Nephron (organoid): ENCODE measurements around the gene MAST1.
A peak's percentile ranks its signal among the peaks of the same experiment; 100 is the strongest.

Source experiments
- H3K27ac Mint-ChIP-seq, 3 experiments: 2 replicates each; pipeline ENCODE4 v1.8.0; 2020; ENCODE audit warnings: mixed read lengths in 3 of 3, mild to moderate bottlenecking in 2 of 3, moderate library complexity in 1 of 3
- H3K27me3 Mint-ChIP-seq: 2 replicates; pipeline ENCODE4 v1.8.0; 2021; ENCODE audit warnings: low read depth, mild to moderate bottlenecking, moderate library complexity, mixed read lengths
- H3K36me3 Mint-ChIP-seq: 2 replicates; pipeline ENCODE4 v1.8.0; 2020; ENCODE audit warnings: low read depth, mixed read lengths
- H3K4me1 Mint-ChIP-seq: 2 replicates; pipeline ENCODE4 v1.8.0; 2020; ENCODE audit warnings: mixed read lengths
- H3K4me3 Mint-ChIP-seq, 3 experiments: 2 replicates each; pipeline ENCODE4 v1.8.0; 2020; ENCODE audit warnings: mild to moderate bottlenecking in 3 of 3, mixed read lengths in 3 of 3, moderate library complexity in 2 of 3
- H3K9me3 Mint-ChIP-seq: 2 replicates; pipeline ENCODE4 v1.8.0; 2020; ENCODE audit warnings: mixed read lengths
- TF ChIP-seq, protein P1 (sequence below), 3 experiments: fragments of 200-600 bp; sonication (generic); IDR thresholded peaks; one replicate each; pipeline ENCODE4 v1.5.0; 2021; ENCODE audit warnings: antibody characterized with exemption in 3 of 3; ENCODE audit not compliant: unreplicated experiment in 3 of 3

Gene MAST1

GRCh38 chr19:12800923-12801465 is 37.3 kb upstream of the MAST1 start:
- H3K4me3 Mint-ChIP-seq: peak overlapping the region; percentile 78 to 92 (median 89)
- H3K27ac Mint-ChIP-seq: peak overlapping the region; percentile 35 to 72 (median 68)
- TF ChIP-seq, protein P1, sequence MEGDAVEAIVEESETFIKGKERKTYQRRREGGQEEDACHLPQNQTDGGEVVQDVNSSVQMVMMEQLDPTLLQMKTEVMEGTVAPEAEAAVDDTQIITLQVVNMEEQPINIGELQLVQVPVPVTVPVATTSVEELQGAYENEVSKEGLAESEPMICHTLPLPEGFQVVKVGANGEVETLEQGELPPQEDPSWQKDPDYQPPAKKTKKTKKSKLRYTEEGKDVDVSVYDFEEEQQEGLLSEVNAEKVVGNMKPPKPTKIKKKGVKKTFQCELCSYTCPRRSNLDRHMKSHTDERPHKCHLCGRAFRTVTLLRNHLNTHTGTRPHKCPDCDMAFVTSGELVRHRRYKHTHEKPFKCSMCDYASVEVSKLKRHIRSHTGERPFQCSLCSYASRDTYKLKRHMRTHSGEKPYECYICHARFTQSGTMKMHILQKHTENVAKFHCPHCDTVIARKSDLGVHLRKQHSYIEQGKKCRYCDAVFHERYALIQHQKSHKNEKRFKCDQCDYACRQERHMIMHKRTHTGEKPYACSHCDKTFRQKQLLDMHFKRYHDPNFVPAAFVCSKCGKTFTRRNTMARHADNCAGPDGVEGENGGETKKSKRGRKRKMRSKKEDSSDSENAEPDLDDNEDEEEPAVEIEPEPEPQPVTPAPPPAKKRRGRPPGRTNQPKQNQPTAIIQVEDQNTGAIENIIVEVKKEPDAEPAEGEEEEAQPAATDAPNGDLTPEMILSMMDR (IDR thresholded peaks at IDR 0.05; ENCODE audit: unreplicated experiment in 3 of 3): no peak
- H3K9me3 Mint-ChIP-seq: no peaks in the 10 kb centered on the region
- peaks cover 13% of the 10 kb centered on the region for H3K36me3 Mint-ChIP-seq
- no peaks in the 10 kb centered on the region for H3K27me3 Mint-ChIP-seq
- peaks cover 21% of the 10 kb centered on the region for H3K4me1 Mint-ChIP-seq

DNA sequence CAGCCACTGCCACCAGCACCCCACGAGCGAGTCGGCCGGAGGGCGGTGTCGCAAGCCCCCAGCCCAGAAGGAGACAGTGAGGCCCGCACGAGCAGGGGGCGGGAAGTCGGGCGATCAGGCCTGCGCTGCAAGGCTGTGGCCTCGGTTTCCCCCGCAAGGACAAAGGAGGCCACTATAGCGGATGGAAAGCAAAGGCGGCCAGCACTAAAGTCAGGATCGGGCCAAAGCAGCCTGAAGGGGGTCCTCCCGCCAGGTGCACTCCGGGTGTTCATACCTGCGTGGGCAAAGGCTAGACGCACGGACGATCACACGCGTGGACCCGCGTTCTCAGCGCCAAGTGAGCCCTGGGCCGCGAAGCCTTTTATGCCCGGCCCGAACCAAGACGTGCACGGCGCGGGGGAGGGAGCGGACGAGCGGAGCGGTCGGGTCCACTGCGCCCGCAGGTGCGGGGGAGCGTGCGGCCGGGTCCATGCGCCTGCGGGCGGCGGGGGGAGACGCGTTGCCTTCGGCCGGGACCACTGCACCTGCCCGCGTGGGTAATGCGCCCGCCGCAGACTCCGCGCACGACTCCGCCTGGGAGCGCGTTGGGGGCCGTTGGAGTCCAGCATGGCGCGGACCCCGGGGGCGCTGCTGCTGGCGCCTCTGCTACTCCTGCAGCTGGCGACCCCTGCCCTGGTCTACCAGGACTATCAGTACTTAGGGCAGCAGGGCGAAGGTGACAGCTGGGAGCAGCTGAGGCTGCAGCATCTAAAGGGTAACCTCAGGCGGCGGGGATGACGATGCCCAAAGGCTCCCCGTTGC is 36.6 kb upstream of the MAST1 start, which contains the start of the genes PRDX2 and THSD8:
Gene PRDX2 (minus strand): TSS at position 335 of the 801 bp plus-strand sequence. CDS start 539 bp downstream, outside the sequence.
Gene THSD8 (plus strand): TSS at position 604 of the 801 bp plus-strand sequence. CDS start 3 bp downstream, at position 607.
- peaks cover 9% of the 10 kb centered on the region for H3K36me3 Mint-ChIP-seq
- no peaks in the 10 kb centered on the region for H3K27me3 Mint-ChIP-seq
- peak within 1 kb of the TSS; percentile 35 to 72 (median 68) for H3K27ac Mint-ChIP-seq
- peaks cover 22% of the 10 kb centered on the region for H3K4me1 Mint-ChIP-seq
- H3K9me3 Mint-ChIP-seq: no peaks in the 10 kb centered on the region
- TF ChIP-seq, protein P1 (IDR thresholded peaks at IDR 0.05; ENCODE audit: unreplicated experiment in 3 of 3): no peak
- H3K4me3 Mint-ChIP-seq: peak within 1 kb of the TSS; percentile 78 to 92 (median 89)

GRCh38 chr19:12802267-12803106 is 35.8 kb upstream of the MAST1 start:
- H3K27me3 Mint-ChIP-seq: no peaks in the 10 kb centered on the region
- H3K4me1 Mint-ChIP-seq: peaks cover 24% of the 10 kb centered on the region
- H3K36me3 Mint-ChIP-seq: peaks cover 5% of the 10 kb centered on the region
- TF ChIP-seq, protein P1 (IDR thresholded peaks at IDR 0.05; ENCODE audit: unreplicated experiment in 3 of 3): no peak
- H3K4me3 Mint-ChIP-seq: peak overlapping the region; percentile 78 to 92 (median 89)
- peak overlapping the region in 2 of 3 experiments; percentile 53 to 63 for H3K27ac Mint-ChIP-seq
- no peaks in the 10 kb centered on the region for H3K9me3 Mint-ChIP-seq

DNA sequence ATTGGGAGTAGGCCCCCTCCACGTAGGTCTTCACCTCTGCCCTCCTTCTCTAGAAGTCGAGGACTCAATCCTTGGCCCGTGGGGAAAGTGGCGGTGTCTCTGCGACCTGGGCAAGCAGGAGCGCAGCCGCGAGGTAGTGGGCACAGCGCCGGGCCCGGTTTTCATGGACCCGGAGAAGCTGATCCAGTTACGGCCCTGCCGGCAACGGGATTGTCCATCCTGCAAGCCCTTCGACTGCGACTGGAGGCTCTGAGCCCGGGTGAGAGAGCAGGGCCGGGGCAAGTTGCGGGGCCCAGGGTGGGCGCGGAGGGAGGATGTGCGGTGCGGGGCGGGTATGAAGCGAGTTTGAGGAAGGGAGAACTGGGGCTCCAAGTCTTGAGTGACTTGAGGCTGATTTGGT is 34.3 kb upstream of the MAST1 start:
- TF ChIP-seq, protein P1 (IDR thresholded peaks at IDR 0.05; ENCODE audit: unreplicated experiment in 3 of 3): no peak
- no peaks in the 10 kb centered on the region for H3K9me3 Mint-ChIP-seq
- no peak overlapping the region for H3K27ac Mint-ChIP-seq
- H3K4me1 Mint-ChIP-seq: peaks cover 24% of the 10 kb centered on the region
- H3K36me3 Mint-ChIP-seq: peaks cover 5% of the 10 kb centered on the region
- H3K4me3 Mint-ChIP-seq: peak overlapping the region in 2 of 3 experiments; percentile 29 to 53
- no peaks in the 10 kb centered on the region for H3K27me3 Mint-ChIP-seq

DNA sequence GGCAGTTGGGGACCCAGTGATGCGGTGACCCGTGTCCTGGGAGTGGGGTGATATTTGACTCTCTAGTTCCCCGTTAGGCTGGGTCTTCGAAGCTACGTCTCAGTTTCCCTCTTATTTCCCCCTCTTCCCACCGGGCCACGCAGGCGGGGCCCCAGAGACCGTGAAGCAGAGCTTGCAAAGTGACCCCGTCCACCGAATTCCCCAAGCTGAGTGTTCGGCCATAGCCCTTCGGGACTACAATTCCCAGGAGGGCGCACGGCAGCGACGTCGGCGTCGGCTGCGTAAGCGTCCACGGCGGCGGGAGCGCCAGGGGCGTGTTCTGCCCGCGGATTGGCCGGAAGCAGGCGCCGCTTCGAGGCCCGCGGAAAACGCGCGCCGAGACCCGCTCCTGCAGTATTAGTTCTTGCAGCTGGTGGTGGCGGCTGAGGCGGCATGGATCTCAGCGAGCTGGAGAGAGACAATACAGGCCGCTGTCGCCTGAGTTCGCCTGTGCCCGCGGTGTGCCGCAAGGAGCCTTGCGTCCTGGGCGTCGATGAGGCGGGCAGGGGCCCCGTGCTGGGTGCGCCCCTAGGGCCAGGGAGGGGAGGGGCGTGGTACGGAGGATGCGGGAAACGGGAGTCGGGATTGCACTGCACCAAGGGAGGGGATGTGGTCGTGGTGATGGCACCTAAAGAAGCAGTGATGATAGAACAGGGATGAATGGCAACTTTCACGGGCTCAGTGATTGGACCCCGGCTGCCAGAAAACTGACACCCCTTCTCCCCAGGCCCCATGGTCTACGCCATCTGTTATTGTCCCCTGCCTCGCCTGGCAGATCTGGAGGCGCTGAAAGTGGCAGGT is 31.9 kb upstream of the MAST1 start, which contains the start of gene RNASEH2A:
Gene RNASEH2A (plus strand): TSS at position 343 of the 840 bp plus-strand sequence. CDS start 90 bp downstream, at position 433.
- H3K27ac Mint-ChIP-seq: peak within 1 kb of the TSS; percentile 88 to 98 (median 89)
- H3K36me3 Mint-ChIP-seq: peaks cover 4% of the 10 kb centered on the region
- peaks cover 17% of the 10 kb centered on the region for H3K4me1 Mint-ChIP-seq
- H3K4me3 Mint-ChIP-seq: peak within 1 kb of the TSS; percentile 91 to 95 (median 94)
- TF ChIP-seq, protein P1 (IDR thresholded peaks at IDR 0.05; ENCODE audit: unreplicated experiment in 3 of 3): peak in 1 of 3 experiments; percentile 8
- H3K9me3 Mint-ChIP-seq: no peaks in the 10 kb centered on the region
- H3K27me3 Mint-ChIP-seq: no peaks in the 10 kb centered on the region
